ENCODE results near the gene ITK. TPM values are rescaled to one million over a fixed set of nuclear protein-coding genes. Genes with fewer than 3 reads are reported as not detected.

ITK gene
- total and polyA plus RNA-seq, 4 donors = 0.06 to 0.51 (median 0.45) TPM

DNA sequence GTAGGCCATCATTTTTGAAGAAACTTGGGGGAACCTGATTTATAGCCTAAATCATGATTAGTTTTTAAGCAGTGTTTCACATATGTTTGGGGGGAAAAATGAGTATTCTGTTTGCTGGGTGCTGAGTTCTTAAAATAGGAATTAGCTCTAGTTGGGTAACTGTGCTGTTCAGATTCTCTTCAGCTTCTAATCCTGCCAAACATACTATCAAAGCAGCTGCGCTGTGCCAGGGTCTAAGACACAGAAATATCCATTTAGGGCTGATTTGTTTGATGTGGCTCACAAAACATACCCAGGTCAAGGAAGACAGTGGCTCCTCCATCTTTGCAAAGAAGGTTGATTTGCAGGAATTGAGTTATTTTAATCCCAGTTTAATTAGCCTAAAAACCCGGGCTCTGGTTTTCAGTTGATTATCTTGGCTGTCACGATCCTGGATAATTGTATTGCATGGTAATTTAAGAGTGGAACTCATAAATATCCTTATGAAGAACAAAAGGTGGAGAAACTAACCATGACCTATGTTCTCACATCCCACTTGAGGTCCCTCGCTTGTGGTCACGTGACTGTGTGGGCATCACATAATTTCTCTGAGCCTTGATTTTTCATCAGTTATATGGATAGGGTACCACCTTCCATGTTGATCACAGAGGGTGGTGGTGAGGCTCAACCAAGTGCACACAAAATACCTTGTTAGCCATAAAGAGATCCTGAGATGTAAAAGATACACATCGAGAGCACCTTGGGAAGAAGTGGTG, 104.0 kb downstream of the ITK start:
- H3K4me1 ChIP-seq (ENCODE audit: control insufficient read depth, insufficient read depth, low read length) = peaks cover 10% of the 10 kb centered on the region
- no peak overlapping the region for H3K4me3 ChIP-seq (ENCODE audit: low read depth, low read length)
- H3K36me3 ChIP-seq (ENCODE audit: control insufficient read depth, insufficient read depth, low read length) = peaks cover 24% of the 10 kb centered on the region
- no peaks in the 10 kb centered on the region for H3K9me3 ChIP-seq (ENCODE audit: control insufficient read depth, insufficient read depth, low read length)
- DNase-seq (ENCODE audit: low read depth in 4 of 6, low spot score in 6 of 6) = peak in 1 of 6 donors; percentile 10
- no CpG with 5 or more reads among the region's 6 CpGs for WGBS (ENCODE audit: insufficient coverage)
- H3K27ac ChIP-seq (ENCODE audit: low read depth, low read length) = no peak overlapping the region
- no peaks in the 10 kb centered on the region for H3K27me3 ChIP-seq (ENCODE audit: control insufficient read depth, insufficient read depth, low read length)

GRCh38 chr5:157285310-157286035, 104.8 kb downstream of the ITK start:
- DNase-seq (ENCODE audit: low read depth in 4 of 6, low spot score in 6 of 6) = peak in 2 of 6 donors; percentile 34 to 41
- no peak overlapping the region for H3K4me3 ChIP-seq (ENCODE audit: low read depth, low read length)
- H3K9me3 ChIP-seq (ENCODE audit: control insufficient read depth, insufficient read depth, low read length) = no peaks in the 10 kb centered on the region
- H3K27ac ChIP-seq (ENCODE audit: low read depth, low read length) = no peak overlapping the region
- 84% methylated on average over 4 of the region's 10 CpGs for WGBS (ENCODE audit: insufficient coverage)
- peaks cover 27% of the 10 kb centered on the region for H3K36me3 ChIP-seq (ENCODE audit: control insufficient read depth, insufficient read depth, low read length)
- H3K27me3 ChIP-seq (ENCODE audit: control insufficient read depth, insufficient read depth, low read length) = no peaks in the 10 kb centered on the region
- H3K4me1 ChIP-seq (ENCODE audit: control insufficient read depth, insufficient read depth, low read length) = peaks cover 10% of the 10 kb centered on the region

- H3K36me3 ChIP-seq (ENCODE audit: control insufficient read depth, insufficient read depth, low read length) = peaks cover 27% of the 10 kb centered on the region
- no peaks in the 10 kb centered on the region for H3K27me3 ChIP-seq (ENCODE audit: control insufficient read depth, insufficient read depth, low read length)
- no peak overlapping the region for H3K4me3 ChIP-seq (ENCODE audit: low read depth, low read length)
- H3K4me1 ChIP-seq (ENCODE audit: control insufficient read depth, insufficient read depth, low read length) = peaks cover 10% of the 10 kb centered on the region
- 37% methylated on average over 6 of the region's 7 CpGs for WGBS (ENCODE audit: insufficient coverage)
- peak in 3 of 6 donors; percentile 21 to 64 (median 41) for DNase-seq (ENCODE audit: low read depth in 4 of 6, low spot score in 6 of 6)
- H3K9me3 ChIP-seq (ENCODE audit: control insufficient read depth, insufficient read depth, low read length) = no peaks in the 10 kb centered on the region
- H3K27ac ChIP-seq (ENCODE audit: low read depth, low read length) = no peak overlapping the region
Measured at GRCh38 chr5:157286761-157287211, 106.1 kb downstream of the ITK start.

DNA sequence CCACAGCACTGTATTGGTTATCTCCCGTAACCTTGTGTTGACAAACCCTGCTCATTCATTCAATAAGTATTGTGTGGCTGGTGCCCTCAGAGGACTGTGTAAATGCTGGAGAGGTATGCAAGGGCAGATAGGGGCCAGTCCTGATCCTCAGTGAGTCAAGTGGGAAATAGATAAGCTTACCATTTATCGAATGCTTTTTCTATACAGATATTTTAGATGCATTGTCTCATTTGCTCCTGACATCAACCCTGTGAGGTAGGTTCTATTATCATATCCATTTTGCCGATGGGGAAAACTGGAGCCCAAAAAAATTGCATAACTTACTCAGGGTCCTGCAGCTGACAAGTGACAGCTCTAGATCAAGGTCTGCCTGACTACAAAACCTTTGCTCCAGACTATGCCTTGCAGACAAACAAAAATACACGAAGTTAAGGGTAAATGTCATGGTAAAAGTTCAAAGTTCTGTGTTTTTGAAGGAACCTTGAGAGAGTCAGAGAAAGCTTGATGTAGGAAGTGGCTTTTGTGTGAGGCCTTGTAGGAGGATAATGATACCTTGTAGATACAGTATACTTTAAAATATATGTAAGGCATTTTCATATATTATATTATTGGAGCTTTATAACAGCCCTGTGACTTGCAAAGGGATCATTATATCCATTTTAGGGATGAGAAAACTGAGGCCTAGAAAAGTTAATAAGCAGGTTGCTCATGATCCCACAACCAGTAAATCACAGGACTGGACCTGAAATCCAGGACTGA, 107.9 kb downstream of the ITK start:
- no peak overlapping the region for H3K4me3 ChIP-seq (ENCODE audit: low read depth, low read length)
- WGBS (ENCODE audit: insufficient coverage) = no CpG with 5 or more reads among the region's 4 CpGs

GRCh38 chr5:157289164-157289819, 108.7 kb downstream of the ITK start:
- H3K27me3 ChIP-seq (ENCODE audit: control insufficient read depth, insufficient read depth, low read length) = no peaks in the 10 kb centered on the region
- H3K4me3 ChIP-seq (ENCODE audit: low read depth, low read length) = no peak overlapping the region
- H3K4me1 ChIP-seq (ENCODE audit: control insufficient read depth, insufficient read depth, low read length) = peaks cover 10% of the 10 kb centered on the region
- H3K9me3 ChIP-seq (ENCODE audit: control insufficient read depth, insufficient read depth, low read length) = no peaks in the 10 kb centered on the region
- H3K27ac ChIP-seq (ENCODE audit: low read depth, low read length) = no peak overlapping the region
- DNase-seq (ENCODE audit: low read depth in 4 of 6, low spot score in 6 of 6) = no peak
- peaks cover 30% of the 10 kb centered on the region for H3K36me3 ChIP-seq (ENCODE audit: control insufficient read depth, insufficient read depth, low read length)
- 96% methylated on average over 5 of the region's 9 CpGs for WGBS (ENCODE audit: insufficient coverage)

More for the DNA sequence above, 107.9 kb downstream of the ITK start:
- Histone ChIP-seq H3K4me1 (ENCODE audit: control insufficient read depth, insufficient read depth, low read length) (peaks cover 10% of the 10 kb centered on the region), H3K36me3 (ENCODE audit: control insufficient read depth, insufficient read depth, low read length) (peaks cover 30% of the 10 kb centered on the region), H3K27me3 (ENCODE audit: control insufficient read depth, insufficient read depth, low read length) (no peaks in the 10 kb centered on the region), H3K9me3 (ENCODE audit: control insufficient read depth, insufficient read depth, low read length) (no peaks in the 10 kb centered on the region), H3K27ac (ENCODE audit: low read depth, low read length) (no peak overlapping the region)
- DNase-seq (ENCODE audit: low read depth in 4 of 6, low spot score in 6 of 6) = no peak

DNA sequence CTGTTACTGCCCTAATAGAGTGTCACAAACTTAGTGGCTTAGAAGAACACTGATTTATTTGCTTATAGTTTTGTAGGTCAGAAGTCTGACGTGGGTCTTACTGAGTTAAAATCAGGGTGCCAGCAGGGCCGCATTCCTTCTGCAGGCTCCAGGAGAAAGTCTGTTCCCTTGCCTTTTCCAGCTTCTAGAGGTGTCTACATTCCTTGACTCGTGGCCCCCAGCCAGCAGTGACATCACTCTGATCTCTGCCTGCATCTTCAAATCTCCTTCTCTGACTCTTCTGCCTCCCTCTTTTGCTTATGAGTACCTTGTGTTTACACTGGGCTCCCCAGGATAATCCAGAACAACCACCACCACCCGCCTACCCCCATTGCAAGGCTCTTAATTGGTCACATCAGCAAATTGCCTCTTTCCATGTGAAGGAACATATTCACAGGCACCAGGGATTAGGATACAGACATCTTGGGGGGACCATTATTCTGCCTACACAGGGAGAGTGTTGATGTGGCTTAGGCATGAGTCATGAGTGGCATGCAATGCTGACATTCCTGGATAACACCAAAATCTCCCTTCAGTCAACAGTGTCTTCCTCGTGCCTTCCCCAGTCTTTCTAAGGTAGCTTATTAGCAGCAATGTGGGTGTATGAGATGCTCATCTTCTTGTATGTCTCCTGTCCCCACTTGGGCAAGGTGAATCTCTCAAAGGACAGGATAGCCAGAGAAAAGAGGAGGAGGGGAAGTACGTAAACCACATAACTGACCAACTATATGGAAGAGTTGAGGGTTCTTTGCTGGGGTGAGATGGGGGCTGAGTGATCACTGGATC, 109.7 kb downstream of the ITK start:
- Histone ChIP-seq H3K4me1 (ENCODE audit: control insufficient read depth, insufficient read depth, low read length) (peaks cover 5% of the 10 kb centered on the region), H3K4me3 (ENCODE audit: low read depth, low read length) (no peak overlapping the region), H3K9me3 (ENCODE audit: control insufficient read depth, insufficient read depth, low read length) (no peaks in the 10 kb centered on the region), H3K27ac (ENCODE audit: low read depth, low read length) (no peak overlapping the region), H3K27me3 (ENCODE audit: control insufficient read depth, insufficient read depth, low read length) (no peaks in the 10 kb centered on the region), H3K36me3 (ENCODE audit: control insufficient read depth, insufficient read depth, low read length) (peaks cover 28% of the 10 kb centered on the region)
- WGBS (ENCODE audit: insufficient coverage) = 98% methylated on average over 3 of the region's 6 CpGs
- DNase-seq (ENCODE audit: low read depth in 4 of 6, low spot score in 6 of 6) = no peak

GRCh38 chr5:157290981-157291711, 110.5 kb downstream of the ITK start:
- Histone ChIP-seq H3K27me3 (ENCODE audit: control insufficient read depth, insufficient read depth, low read length) (no peaks in the 10 kb centered on the region), H3K9me3 (ENCODE audit: control insufficient read depth, insufficient read depth, low read length) (no peaks in the 10 kb centered on the region), H3K4me3 (ENCODE audit: low read depth, low read length) (no peak overlapping the region), H3K36me3 (ENCODE audit: control insufficient read depth, insufficient read depth, low read length) (peaks cover 30% of the 10 kb centered on the region), H3K27ac (ENCODE audit: low read depth, low read length) (no peak overlapping the region), H3K4me1 (ENCODE audit: control insufficient read depth, insufficient read depth, low read length) (peaks cover 5% of the 10 kb centered on the region)
- peak in 1 of 6 donors; percentile 8 for DNase-seq (ENCODE audit: low read depth in 4 of 6, low spot score in 6 of 6)
- 79% methylated on average over 9 of the region's 10 CpGs for WGBS (ENCODE audit: insufficient coverage)

- H3K9me3 ChIP-seq (ENCODE audit: control insufficient read depth, insufficient read depth, low read length) = no peaks in the 10 kb centered on the region
- H3K36me3 ChIP-seq (ENCODE audit: control insufficient read depth, insufficient read depth, low read length) = peaks cover 32% of the 10 kb centered on the region
- DNase-seq (ENCODE audit: low read depth in 4 of 6, low spot score in 6 of 6) = no peak
- no peaks in the 10 kb centered on the region for H3K4me1 ChIP-seq (ENCODE audit: control insufficient read depth, insufficient read depth, low read length)
- no peaks in the 10 kb centered on the region for H3K27me3 ChIP-seq (ENCODE audit: control insufficient read depth, insufficient read depth, low read length)
- WGBS (ENCODE audit: insufficient coverage) = no CpG with 5 or more reads among the region's 3 CpGs
- H3K27ac ChIP-seq (ENCODE audit: low read depth, low read length) = no peak overlapping the region
- no peak overlapping the region for H3K4me3 ChIP-seq (ENCODE audit: low read depth, low read length)
Measured at GRCh38 chr5:157292599-157292998, 112.0 kb downstream of the ITK start.
